GM19372 (cell line): Measurements from ENCODE around the gene ZNF678.

Source experiments
- ATAC-seq: cut with Tn5 transposase; IDR thresholded peaks from one replicate; pipeline ENCODE4 v1.9.1; 2021; ENCODE audit warnings: mild to moderate bottlenecking, low read depth, moderate library complexity; ENCODE audit not compliant: unreplicated experiment

Gene ZNF678

GRCh38 chr1:227563324-227564201 lies at the start of gene ZNF678:
Gene ZNF678, plus strand, starts transcription at chr1:227563556. Its CDS starts 87,436 bp downstream, at chr1:227650992.
- peak; percentile 86 for ATAC-seq

- ATAC-seq: no peak
Observed at GRCh38 chr1:227518876-227519275, 44.5 kb upstream of the ZNF678 start.

GRCh38 chr1:227521782-227522181 lies 41.6 kb upstream of the ZNF678 start:
- no peak for ATAC-seq

GRCh38 chr1:227526524-227526923 lies 36.8 kb upstream of the ZNF678 start:
- ATAC-seq: no peak

GRCh38 chr1:227532019-227532619 lies 31.2 kb upstream of the ZNF678 start:
- no peak for ATAC-seq

GRCh38 chr1:227540170-227541098 lies 22.9 kb upstream of the ZNF678 start:
- no peak for ATAC-seq

GRCh38 chr1:227541129-227541528 lies 22.2 kb upstream of the ZNF678 start:
- ATAC-seq: no peak

- ATAC-seq: no peak
Observed at GRCh38 chr1:227541796-227542152, 21.6 kb upstream of the ZNF678 start.

- ATAC-seq: peak; percentile 94
Observed at GRCh38 chr1:227542153-227543120, 20.9 kb upstream of the ZNF678 start.

- ATAC-seq: no peak
Observed at GRCh38 chr1:227543283-227544066, 19.9 kb upstream of the ZNF678 start.

GRCh38 chr1:227544067-227545050 lies 19.0 kb upstream of the ZNF678 start:
- ATAC-seq: no peak

GRCh38 chr1:227545361-227545760 lies 18.0 kb upstream of the ZNF678 start:
- no peak for ATAC-seq

- ATAC-seq: no peak
Observed at GRCh38 chr1:227546059-227546458, 17.3 kb upstream of the ZNF678 start.

- ATAC-seq: no peak
Observed at GRCh38 chr1:227546598-227547309, 16.6 kb upstream of the ZNF678 start.

GRCh38 chr1:227547310-227548118 lies 15.8 kb upstream of the ZNF678 start:
- ATAC-seq: no peak

- no peak for ATAC-seq
Observed at GRCh38 chr1:227548119-227548397, 15.3 kb upstream of the ZNF678 start.

- no peak for ATAC-seq
Observed at GRCh38 chr1:227548448-227548847, 14.9 kb upstream of the ZNF678 start.
